Stimulated activated CD4-positive, alpha-beta T cell treated with anti-CD3 and anti-CD28 coated beads, Interleukin-12 subunit alpha, Interleukin-12 subunit beta, amount 100 ng/mL, for 4 hours (primary cell): ENCODE measurements around the gene CSRP3.

Source experiments
- DNase-seq: peaks from one replicate; pipeline ENCODE4 v3.0.0-alpha.2; 2020

CSRP3 gene

DNA sequence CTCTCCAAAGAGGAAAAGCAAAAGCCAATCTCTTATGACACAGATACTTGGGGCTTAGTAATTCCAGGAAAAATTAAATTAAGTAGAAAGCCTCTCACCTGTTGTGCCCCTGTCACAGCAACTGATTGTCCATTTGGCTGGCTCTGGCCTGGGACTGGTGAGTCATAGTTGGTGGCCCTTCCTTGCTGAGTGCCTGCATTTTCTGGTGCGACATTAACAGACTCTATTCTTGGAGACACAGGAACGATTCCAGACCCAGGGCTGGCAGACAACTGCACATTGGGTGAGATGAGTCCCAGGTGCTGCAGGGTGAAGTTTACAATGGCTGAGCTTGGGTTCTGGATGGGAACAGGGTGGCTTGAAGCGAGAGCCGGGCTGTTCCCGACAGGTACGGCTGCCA, 23.3 kb upstream of the CSRP3 start:
- DNase-seq = no peak

GRCh38 chr11:19220903-19221724, 19.3 kb upstream of the CSRP3 start:
- DNase-seq = no peak

GRCh38 chr11:19218786-19219460, 17.1 kb upstream of the CSRP3 start:
- no peak for DNase-seq

DNA sequence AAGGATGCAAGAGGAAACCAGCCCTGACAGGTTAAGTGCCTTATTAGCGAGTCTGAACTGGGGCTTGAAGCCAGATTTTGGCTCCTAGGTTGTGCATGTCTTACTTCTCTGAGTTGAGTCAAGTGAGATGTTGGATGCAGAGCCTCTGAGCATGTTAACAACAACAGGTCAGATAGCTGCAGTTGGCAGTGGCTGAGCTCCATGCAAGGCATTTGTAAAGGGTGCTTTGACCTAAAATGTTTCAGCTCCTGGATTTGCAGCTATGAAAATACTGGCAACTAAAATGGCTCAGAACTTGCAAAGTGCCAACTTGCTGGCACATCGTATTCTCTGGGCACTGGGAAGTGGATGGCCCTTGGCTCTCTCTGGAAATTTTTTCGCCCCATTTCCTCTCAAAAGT, 16.4 kb upstream of the CSRP3 start:
- DNase-seq = no peak

- DNase-seq = no peak
Measured at GRCh38 chr11:19216709-19217374, 15.1 kb upstream of the CSRP3 start.

GRCh38 chr11:19216021-19216420, 14.2 kb upstream of the CSRP3 start:
- DNase-seq = no peak

DNA sequence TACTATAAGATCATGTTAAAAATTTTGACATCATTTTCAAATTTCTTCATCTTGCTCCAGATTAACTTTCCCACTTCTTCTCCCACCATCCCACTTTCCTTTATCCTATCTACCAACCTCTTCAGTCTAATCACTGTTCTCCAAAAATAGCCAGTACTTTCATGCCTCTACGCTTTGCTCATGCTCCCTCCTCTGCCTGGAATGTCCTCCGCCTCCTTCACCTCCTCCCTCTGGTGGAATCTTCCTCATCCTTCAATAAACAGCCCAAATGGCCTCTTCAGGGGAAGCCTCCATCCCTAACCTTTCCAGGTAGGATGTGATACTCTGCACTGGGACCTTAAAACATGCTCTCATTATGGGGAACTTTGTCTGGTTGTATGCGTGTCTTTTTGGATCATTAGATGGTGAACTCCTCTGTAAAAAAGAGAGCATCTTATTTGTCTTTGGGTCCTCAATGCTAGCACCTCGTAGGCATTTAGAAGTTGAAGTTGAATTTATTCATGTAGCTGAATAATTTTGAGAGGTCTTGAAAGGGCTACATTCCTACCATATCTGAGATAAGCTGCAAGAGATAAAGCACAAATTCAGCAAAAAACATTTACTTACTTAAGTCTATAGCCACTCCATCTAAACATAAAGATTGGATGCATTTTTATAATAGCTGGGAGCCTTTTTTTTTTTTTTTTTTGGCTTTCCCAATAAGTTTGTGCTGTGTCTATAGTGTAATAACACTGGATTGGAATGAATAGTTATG, 8.0 kb upstream of the CSRP3 start:
- DNase-seq = no peak

DNA sequence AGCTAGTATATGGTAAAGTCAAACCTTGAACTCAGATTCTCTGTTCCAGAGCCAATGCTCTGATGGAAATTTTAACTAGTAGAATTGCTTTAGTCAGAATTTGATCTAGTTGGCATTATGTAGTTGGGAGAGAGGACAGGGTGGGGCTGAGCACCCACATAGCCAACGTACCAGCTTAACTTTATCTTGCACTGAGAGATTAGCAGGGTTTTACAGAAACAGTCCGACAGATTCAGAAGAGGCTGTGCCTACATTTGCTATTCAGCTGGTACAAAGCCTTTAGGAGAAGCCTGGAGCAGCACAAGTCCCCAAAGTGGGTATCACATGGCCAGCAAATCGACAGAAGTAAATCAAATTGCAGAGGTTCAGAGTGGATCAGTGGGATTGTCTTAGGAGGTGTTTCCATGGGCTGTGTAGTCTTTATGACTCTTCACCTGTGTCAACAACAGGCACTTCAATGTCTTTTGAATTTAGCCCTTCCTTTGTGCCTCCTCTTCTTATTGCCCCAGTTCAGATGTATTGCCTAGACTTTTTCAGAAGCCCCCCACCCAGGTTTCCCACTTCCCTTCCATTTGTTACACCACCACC, 7.3 kb upstream of the CSRP3 start:
- no peak for DNase-seq

GRCh38 chr11:19208181-19208580, 6.4 kb upstream of the CSRP3 start:
- no peak for DNase-seq

DNA sequence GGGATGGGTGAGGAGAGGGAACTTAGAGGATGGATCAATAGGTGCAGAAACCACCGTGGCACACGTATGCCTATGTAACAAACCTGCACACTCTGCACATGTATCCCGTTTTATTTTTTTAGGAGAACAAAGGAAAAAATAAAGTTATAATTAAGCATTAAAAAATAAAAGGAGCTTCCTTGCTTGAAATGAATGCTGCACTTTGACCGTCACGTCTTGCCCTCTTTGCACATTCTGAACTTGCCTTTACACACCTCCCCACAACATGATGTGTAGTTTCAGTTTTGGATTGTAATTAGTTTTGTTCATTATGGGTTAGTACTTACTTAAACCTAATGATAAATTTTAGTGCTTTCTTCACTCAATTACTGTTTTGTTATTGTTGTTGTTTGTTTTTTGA, 3.1 kb upstream of the CSRP3 start:
- DNase-seq = no peak

DNA sequence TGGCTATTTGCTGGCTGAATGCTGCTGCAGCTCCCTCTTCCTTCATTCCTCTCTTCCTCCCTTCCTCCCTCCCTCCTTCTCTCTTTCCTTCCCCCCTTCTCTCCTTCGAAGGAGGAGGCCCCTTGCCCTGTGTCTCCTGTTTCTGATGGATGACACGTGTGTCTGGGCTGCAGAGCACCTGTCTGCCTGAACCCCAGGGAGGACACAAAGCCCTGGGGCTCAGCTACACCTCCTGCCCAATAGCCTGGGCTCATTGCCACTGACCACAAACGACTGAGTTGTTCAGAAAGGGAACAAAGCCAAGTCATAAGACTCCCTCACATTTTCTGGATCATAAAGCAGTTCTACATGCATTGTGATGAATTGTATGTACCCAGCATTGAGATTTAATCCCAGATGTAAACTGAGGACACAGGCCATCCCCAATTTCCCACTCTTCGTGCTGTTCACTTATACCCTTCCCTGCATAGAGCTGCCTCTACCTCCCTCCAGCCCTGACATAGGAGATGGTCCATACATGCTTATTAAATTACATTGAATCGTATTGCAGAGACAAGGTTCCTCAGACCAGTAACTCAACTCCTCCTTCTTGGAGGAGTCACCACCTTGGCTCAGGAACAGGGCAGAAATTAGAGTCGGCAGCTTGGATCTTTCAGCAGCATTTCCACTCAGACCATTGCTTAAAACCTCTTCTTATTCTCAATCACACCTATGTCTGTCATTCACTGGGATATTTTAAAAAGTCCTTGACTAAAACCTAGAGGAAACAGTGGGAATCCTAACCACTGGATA, 1.2 kb downstream of the CSRP3 start:
- no peak for DNase-seq

- no peak for DNase-seq
Measured at GRCh38 chr11:19199771-19200170, 2.0 kb downstream of the CSRP3 start.

- no peak for DNase-seq
Measured at GRCh38 chr11:19199048-19199447, 2.7 kb downstream of the CSRP3 start.

DNA sequence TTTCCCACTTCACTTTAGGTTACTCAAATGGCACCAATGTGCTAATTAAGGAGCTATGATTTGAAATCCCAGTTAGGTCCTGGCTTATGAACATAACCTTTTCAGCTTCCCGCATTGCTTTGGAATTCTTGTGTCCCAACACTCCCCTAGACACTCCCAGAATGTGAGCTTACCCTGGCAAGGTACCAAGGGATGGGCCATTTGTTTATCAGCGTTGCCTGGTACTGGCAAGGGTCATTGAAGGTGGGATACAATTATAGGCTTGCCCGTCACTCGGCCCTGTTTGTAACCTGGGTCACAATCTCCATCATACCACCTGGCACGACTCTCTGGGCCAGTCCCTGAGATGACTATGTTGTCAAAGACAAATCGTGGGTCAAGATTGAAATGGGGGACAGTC, 5.4 kb downstream of the CSRP3 start:
- DNase-seq = no peak

DNA sequence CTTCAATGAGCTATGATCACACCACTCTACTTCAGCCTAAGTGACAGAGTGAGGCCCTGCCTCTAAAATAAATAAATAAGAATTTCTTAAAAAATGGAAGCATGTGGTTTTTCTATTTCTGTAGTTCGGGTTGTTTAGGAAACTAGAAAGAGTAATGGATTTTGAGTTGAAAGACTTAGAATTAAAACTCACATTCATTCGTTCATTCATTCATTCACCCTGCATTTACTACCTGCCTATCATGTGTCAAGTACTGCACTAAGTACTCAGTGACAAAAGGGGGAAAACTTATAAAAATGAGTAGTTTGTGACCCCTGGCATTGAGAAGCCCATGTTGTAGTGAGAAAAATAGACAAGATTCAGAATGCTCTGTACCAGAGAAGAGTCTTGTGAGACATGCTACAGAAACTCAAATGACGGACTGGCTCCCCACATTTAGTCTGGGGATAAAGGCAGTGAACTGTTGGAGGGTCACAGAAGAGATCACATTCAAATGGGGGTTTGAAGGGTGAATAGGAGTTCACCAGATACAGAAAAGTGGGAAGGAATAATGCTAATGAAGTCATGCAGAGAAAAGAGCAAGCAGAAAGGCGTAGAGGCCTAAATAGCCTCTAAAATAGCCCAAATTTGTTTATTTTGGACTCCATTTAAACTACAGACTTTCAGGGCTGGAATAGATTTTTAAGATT, 7.0 kb downstream of the CSRP3 start:
- DNase-seq = no peak

DNA sequence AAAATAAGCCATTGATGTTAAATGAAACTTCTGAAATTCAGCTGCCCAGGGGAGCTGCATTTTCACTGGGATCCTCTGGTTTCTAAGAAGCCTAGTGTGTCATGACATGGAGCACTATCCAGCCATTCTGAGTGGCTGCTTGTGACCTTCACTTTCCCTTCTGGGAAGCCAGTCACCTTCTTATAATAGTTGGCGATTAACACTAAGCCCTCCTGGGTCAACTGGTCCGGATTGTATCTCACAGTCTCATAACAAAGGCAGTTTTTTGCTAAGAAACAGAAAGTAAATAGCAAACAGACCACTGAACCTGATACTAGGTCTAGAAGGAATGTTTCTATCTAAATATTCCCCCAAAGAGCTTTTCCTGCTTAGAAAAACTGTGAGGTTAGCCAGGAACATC, 7.9 kb downstream of the CSRP3 start:
- DNase-seq = no peak

- no peak for DNase-seq
Measured at GRCh38 chr11:19191530-19192169, 10.1 kb downstream of the CSRP3 start.

- no peak for DNase-seq
Measured at GRCh38 chr11:19187833-19188258, 13.9 kb downstream of the CSRP3 start.

- no peak for DNase-seq
Measured at GRCh38 chr11:19187114-19187832, 14.5 kb downstream of the CSRP3 start.

DNA sequence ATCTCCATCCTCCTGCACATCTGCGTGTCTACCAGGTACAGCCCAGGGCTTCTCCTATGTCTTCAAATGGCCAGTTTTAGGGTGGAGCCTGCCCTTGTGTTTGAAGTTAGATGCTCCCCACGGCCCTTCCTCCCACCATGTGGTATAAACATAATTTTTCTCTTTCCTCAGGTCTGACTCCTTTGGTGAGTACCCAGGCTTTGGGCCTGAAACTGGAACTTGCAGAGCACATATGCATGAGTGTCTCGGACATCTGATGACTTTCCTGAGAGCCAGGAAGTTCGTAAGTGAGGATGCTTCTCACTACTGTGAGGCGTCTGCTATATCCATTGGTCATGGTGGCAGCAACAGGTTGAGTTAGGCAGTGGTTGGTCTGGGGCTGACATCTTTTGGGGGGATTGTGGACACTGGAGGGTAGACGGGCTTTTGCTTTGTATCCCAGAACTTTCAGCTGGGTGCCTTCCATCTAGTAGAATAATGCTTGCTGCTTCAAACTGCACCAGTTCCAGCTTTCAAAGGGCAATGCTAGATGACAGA, 16.2 kb downstream of the CSRP3 start:
- no peak for DNase-seq
